Stimulated activated CD4-positive, alpha-beta T cell treated with anti-CD3 and anti-CD28 coated beads, Interleukin-15, amount 100 ng/mL, for 24 hours (primary cell): ENCODE data around the gene FYTTD1.

Experiments
- DNase-seq: peaks from one replicate; pipeline ENCODE4 v3.0.0-alpha.2; 2020

FYTTD1 gene

DNA sequence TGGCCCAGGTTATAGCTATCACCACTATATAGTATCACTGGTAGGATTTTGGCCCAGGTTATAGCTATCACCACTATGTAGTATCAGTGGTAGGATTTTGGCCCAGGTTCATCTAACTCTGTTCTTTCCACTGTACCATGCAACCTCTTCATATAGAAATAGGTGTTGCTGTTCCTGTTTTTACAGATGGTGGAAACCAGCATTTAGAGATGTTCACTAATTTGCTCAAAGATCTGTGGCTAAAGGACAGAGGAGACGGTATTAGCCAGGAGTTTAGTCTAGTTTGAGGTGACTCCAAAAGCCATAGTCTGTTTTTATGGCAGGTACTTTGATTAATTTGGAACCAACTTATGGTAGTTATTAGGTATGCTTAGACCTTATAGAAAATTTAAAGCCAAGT, 44.4 kb downstream of the FYTTD1 start:
- no peak for DNase-seq

DNA sequence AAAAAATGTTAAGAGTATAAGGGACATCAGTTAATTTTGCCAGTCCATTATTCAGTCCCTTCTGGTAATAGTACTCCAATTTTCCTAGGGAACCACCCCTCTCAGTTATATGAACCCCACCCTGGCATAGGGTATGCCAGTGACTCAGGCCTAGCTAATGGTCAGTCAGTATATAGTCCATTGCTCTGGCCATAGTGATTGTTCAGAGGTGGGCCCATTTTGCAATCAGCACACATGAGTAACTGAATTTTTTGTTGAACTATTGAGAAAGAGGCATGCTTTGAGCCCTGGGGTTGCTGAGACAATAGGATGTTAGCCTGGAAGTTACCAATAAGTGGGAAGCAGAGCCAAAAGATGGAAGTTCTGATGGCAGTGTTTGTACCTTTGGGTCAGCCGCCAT, 45.5 kb downstream of the FYTTD1 start:
- DNase-seq = no peak

DNA sequence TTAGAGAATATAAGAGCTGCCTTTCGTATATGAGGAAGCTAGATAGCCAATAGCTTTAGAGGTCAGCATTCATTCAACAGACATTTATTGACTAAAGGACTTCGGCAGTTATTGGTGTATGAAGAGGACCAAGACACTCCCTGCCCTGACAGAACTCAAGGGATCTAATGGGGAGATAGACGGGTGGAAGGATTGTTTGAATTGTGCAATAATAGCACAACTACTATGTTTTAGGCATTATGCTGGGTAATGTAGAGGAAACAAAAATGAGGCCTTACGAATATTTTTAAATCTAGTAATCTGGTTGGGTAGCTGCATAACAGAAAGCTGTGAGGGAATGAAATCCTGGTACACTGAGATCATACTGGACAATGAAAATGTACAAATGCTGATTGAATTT, 46.4 kb downstream of the FYTTD1 start:
- DNase-seq = no peak

DNA sequence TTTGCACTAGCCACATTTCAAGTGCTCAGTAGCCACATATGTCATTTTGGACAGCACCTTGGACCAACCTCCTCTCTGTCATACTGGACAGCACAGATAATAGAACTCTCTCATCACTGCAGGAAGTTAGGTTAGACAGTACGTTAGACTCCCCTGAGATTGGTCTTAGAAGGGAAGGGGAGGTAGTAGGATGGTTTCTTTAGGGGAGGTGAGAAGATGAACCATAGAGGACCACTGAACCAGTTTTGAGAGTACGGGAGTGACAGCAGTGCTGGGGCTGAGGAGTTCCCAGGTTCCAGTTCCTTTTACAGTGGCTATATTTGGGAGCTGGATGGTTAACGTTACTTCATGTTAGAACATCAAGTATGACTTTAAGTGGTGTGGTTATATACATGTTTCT, 49.2 kb downstream of the FYTTD1 start:
- DNase-seq = no peak

DNA sequence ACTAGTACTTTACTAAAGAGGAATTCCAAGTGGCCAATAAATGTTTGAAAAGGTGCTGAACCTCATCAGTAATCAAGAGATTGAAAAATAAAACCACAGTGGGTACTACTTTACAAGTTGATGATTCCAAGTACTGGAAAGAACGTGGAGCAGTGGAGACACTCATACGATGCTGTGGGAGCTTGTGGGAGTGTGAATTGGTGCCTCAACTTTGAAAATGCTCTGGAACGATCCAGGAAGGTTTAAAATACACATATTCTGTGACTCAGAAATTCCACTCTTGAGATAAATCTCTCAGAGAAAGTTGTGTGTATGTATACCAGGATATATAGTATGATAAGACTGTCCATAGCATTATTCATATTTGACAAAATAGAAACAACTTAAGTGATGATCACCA, 50.7 kb downstream of the FYTTD1 start:
- no peak for DNase-seq

DNA sequence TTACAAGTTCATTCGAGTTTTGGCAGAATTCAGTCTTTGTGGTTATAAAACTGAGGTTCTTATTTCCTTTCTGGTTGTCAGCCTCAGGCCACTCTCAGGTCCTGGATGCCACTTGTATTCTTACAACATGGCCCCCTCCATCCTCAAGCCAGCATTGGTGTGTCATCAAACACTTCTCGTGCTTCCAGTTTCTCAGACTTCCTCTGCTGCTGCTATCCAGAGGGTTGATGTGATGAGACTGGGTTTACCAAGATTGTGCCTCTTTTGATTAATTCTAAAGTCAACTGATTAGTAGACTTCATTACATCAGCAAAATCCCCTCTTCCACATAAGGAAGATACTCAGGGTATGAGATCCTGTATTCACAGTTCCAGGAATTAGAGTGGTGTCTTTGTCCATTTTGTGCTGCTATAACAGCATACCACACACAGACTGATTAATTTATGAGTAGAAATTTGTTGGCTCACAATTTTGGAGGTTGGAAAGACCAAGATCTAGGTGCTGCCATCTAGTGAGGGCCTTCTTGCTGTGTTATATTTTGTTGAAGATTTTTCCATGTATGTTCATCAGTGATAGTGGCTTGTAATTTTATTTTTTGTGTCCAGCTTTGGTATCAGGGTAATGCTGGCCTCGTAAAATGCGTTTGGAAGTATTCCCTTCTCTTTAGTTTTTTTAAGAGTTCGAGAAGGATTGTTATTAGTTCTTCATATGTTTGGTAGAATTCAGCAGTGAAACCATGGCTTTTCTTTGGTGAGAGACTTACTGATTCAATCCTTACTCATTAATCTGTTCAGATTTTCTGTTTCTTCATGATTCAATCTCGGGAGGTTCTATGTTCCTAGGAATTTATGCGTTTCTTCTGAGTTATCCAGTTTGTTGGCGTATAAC, 52.5 kb downstream of the FYTTD1 start:
- peak; percentile 33 for DNase-seq

GRCh38 chr3:197802779-197803459, 53.2 kb downstream of the FYTTD1 start:
- DNase-seq = no peak

GRCh38 chr3:197804511-197804910, 54.8 kb downstream of the FYTTD1 start:
- DNase-seq = no peak

GRCh38 chr3:197807969-197808587, 58.4 kb downstream of the FYTTD1 start:
- no peak for DNase-seq

GRCh38 chr3:197809356-197810020, 59.8 kb downstream of the FYTTD1 start:
- DNase-seq = no peak

DNA sequence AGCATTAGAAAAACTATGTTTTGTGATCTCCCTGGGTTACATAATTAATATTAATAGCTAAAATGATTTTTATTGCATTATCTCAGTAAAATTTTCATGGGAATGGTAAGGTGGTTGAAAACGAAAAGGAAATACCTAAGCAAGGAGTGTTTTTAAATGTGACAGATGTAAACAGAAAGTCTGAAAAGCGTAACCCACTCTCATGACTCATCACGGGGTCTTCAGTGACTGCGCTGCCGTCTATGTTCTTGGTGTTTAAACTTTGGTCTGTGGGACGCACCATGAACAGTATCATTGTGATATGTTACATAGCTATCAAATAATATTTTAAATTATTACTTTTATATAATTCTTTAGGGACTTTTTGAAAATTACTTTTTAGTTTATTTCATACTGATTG, 61.2 kb downstream of the FYTTD1 start:
- no peak for DNase-seq

- DNase-seq = no peak
Measured at GRCh38 chr3:197811343-197811742, 61.7 kb downstream of the FYTTD1 start.

DNA sequence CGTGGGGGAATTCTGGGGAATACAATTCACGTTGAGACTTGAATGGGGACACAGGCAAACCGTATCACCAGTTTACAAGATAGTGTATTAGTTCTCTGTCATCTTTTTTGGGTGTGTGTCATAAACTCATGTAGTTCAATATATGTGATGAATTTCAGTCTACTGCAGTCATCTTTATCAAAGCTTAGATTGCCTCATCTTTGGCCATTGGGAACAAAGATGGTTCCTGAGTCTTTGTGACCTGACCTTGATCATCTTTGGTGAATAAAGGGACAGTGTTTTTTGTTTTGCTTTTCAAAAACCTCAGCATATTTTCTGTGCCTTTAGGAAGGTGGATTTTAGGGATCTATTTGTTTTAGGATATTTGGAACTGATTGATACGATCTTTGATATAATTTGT, 64.7 kb downstream of the FYTTD1 start:
- DNase-seq = no peak

GRCh38 chr3:197820550-197821335, 71.1 kb downstream of the FYTTD1 start:
- DNase-seq = no peak

DNA sequence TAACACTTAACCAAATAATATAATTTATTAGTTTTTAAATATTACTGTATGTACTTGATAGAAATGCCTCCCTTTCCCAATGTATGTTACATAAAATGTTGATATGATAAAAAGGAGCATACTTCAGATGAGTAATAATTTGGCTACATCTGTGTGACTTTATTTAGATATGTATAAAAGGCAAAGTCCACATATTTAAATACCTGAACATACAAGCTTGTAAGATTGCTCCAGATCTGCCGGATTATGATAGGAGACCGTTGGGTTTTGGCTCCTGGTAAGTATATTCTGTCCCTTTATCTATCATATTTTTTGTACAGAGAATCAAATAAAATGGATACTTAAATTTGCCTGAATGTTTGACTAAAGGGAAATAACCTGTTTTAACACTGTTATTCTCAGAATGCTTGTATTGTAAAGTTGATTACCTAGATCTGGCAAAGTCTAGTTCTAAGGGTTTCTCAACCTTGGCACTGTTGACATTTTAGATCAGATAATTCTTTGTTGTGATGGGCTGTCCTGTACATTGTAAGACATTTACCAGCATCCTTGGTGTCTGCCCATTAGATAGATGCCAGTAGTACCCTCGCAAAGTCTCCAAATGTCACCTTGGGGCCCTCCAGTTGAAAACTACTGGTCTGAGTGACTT, 79.8 kb downstream of the FYTTD1 start:
- no peak for DNase-seq

- no peak for DNase-seq
Measured at GRCh38 chr3:197830308-197830966, 80.8 kb downstream of the FYTTD1 start.

GRCh38 chr3:197830967-197831313, 81.3 kb downstream of the FYTTD1 start:
- no peak for DNase-seq

DNA sequence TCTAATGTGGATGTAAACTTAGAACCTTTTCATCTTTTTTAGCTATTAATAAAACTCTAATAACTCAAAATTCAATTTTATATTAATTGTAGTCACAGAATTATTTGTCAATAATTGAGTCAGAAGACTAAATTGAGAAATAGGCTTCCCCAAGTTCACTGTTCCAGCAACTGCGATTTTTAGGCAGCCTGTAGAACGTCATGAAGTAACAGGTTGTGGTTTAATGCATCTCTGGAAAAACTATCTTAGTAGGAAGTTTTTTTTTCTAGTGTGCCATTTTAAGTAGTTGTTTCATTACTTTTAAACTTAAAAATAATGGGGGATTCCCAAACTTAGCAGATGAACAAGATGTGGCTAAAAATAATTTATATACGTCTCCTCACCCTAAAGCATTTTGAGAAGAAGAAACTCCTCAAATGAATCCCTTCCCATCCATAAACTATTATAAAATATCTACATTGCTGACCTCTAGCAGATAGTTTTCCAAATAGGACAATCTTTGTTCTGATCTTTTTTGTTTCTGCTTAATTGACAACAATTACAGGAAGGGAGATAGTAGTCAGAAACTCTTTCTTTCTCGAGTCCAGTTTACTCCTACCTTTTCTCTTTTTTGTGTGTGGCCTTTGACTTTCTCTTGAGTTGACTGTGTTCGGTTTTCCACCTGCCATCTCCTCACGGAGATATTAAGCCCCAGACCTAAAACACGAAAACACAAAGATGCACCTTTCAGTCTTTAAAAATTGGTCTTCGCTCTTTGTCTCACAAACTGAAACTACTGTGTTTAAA, 84.4 kb downstream of the FYTTD1 start:
- DNase-seq = no peak

- peak; percentile 11 for DNase-seq
Measured at GRCh38 chr3:197835509-197835908, 85.8 kb downstream of the FYTTD1 start.

- no peak for DNase-seq
Measured at GRCh38 chr3:197836244-197836643, 86.6 kb downstream of the FYTTD1 start.
